GM21576 (cell line): ENCODE measurements around the gene C1orf159.
A peak's percentile ranks its signal among the peaks of the same experiment; 100 is the strongest.
"Not testable (repeated sequence)": the region's sequence is repeated elsewhere in the genome, so short reads cannot be mapped to it uniquely, and the experiment has no call there.

ENCODE experiments used
- ATAC-seq: cut with Tn5 transposase; IDR thresholded peaks from one replicate; pipeline ENCODE4 v1.9.1; 2021; ENCODE audit warnings: mild to moderate bottlenecking, moderate library complexity; ENCODE audit not compliant: unreplicated experiment

C1orf159 gene

DNA sequence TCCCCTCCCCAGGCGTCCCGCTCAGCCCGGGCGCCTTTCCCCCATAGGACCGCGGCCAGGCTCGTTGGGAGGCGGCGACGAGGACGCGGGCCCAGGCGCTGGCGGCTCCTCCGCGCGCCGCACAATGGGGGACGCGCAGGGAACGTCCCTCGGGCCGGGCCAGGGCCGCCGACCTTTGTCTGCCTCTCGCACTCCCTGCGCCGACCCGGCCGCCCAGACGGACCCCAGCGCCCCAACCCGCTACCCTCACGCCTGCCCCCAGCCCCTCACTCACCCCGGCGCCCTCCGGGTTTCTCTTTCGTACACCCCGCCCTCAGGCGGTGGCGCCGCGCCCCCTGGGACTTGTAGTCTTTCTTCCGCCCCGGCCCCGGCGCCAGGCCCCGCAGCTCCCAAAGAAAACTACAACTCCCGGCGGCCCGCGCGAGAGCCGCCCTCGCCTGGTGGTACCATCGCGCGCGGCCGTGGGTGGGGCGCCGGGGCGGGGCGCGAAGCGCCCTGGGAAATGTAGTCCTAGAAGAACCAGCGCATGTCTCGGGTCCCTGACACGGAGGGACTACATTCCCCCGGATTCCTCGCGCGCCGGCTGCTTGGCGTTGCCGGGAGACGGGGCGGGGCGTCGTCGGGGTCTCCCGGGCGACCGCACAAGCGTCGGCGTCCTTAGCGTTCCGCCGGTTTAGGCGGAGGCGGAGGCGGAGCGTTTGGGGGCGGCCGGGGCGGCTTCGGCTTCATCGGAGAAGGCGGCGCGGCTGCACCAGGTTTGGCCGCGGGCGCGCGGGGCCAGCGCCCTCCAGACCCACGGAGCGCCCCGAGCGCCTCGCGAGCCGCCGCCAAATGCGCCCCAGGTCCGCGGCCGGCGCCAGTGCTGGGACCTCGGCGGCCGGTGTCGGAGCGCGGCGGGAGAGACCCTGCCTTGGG, at the start of gene C1orf159:
C1orf159 (minus strand) TSS at position 304 of the 915 bp plus-strand sequence. CDS start 24,546 bp downstream, outside the sequence.
- peak; percentile 86 for ATAC-seq

DNA sequence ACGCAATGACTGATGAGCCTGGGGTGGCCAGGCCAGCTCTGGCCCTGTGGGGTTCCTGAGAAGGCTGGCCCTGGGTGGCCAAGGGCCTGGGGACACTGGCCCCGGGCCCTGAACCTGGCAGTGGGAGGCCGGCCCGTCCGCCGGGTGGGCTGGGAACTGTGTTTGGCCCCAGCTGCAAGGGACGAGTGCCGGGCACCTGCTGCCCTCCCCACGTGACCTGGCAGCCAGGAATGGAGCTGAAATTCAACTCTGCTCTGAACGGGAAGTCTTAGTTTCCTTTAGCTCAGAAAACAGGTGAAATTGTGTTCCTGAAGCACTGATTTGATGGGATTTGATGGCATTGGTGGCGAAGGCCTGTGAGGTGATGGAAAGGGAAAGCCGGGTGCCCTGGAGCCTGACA, 49.6 kb upstream of the C1orf159 start:
- no peak for ATAC-seq

DNA sequence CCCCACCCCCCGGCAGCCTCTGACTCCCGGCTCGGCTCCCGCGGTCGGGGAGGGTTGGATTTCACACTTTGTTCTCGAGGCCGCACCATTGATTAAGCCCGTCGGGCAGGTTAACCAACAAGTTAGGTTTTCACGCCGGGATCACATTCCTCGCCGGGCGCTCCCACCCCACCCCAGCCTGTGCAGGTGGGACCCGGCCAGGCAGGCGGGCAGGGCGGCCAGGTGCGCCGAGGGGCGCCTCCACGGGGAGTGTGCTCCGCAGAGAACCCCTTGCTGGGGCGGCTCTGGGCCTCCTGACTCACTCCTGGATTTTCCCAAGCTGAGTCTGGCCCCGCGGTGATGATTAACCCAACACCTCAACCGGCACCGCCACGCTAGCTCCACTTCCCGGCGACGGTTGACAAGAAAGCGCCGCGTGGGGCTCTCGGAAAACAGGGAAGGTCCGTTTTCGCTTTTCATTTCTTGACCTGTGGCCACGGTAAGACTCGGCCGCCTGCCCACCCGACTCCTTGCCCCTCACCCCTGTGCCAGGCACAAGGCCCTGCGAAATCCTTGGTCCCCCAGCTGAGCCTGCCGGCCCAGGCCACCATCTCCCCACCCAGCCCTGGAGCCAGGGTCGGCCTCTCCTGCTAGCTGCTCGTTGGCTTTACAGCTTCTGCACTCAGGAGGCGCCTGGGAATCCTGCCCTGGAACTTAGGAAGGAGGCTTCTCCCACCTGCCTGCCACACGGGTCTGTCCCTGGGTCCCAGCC, 49.0 kb upstream of the C1orf159 start:
- no peak for ATAC-seq

DNA sequence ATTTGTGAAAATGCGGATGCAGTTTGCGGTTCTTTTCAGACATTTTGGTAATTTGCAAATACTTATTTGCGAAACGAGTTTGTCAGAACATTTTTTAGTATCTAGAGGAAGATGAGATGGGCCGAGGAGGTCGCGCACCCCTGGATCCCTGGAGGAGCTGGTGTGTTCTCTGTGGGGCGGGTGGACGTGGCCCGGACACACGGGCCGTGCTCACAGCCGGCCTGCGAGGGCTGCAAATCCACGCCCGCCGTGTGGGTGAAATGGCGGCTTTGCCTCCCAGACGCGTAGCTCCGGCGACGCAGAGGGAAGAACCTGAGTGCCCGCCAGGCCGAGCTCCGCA, 48.4 kb upstream of the C1orf159 start:
- ATAC-seq, result no peak

DNA sequence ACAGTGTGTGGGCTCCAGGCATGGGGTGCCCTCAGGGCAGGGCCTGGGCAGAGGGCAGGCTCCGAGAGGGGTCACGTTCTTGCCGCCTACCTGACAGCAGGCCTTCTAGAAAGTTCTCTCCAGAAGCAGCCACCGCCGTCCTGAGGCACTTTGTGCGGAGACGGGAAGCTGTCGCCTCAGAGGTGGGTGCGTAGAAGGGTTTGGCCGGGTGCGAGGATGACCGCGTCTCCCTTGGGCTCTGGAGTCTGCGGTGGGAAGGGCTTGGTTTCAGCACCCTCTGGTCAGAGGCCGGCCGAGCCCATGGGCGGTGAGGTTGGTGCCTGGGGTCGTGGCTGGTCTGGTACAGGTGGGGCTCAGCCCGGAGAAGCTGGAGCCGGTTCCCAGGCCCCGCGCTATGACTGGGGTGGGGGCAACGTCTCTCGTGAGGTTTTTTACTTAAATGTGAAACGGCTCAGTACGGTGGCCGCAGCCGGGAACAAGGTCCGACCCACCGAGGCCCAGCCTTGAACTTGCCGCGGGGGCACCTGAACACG, 47.7 kb upstream of the C1orf159 start:
- ATAC-seq, result no peak

DNA sequence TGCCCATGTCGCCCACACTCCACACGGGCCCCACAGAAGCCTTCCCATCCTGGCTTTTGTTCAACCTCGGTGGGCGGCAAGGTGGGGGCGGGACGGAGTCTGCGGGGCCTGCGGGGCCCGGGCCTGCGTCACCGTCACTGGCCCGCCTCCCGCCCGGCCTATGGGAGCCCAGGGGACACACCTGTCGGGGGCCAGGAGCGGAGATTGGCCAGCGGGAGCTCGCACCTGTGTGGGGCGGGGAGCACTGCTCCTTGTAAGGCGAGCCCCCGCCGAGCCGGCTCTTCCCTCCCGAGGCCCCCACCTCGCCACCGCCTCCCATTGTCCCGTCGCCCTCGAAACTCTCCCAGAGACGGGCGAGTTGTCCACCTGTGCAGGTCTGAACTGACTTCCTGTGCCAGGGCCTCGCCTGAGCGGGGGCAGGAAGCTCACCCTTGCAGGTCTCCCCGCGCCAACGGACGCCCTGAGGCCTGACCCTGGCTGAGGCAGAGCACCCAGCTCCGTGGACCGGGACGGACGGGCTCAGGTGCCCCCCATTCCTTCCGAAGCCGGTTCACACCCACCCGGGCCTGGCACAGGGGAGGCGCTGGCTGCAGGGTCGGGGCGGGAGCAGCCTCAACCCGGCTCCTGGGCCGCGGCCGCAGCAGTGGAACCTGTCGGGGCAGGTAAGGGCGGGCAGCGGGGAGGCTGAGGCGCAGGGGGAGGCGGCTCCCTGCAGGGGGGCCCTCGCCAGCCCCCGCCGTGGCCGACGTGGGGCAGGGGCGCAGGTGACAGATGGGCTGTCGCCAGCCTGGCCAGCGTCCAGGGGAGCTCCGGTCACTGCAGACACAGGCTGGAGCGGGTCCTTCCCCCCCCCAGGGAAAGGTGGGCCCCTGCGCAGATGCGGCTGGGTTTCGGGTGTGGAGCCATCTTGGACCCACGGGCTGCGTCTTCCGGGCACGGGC, 47.0 kb upstream of the C1orf159 start:
- no peak for ATAC-seq

DNA sequence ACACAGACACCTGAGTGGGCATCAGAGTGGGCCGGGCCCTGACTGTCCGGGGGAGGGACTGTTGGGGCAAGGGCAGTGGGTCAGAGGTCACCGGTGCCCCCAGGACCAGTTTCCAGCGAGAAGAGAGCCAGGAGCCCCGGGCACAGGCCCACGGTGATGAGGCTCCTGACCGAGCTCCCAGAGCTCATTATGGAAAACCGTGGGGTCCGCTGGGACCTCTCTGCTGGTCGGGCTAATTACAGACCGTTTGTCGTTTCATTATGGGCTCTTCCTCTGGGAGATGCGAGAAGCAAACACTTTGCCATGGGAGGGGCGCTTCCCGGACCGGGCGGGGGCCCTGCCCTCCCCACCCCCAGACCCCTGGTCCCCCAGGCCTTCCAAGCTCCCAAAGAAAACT, 45.8 kb upstream of the C1orf159 start:
- ATAC-seq, result no peak

DNA sequence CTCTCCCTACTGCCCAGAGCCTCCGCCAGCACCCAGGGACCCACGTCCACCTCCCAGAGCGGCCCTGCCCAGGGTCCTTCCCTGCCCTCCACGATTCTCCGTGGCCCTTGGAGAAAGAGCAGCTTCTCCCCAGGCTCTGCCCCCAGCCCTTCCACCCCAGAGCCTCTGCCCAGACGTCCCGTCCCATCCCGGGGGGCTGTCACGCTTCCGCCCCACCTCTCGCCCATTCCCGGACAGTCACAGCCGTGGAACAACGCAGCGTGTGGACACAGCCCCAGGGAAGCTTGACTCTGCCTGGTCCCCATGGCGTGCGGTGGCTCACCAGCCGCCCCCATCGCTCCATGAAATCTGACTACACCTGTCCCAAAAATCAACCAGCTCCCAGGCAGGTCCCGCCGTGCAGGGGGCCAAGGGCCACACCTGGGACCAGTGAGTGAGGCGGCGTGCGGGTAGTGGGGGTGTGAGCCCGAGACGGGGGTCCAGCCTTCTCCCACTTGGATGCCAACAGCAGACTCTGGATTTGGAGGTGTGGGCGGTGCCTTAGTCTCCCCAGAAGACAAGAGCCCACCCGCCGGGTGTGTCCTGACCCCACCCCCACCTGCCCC, 45.3 kb upstream of the C1orf159 start:
- no peak for ATAC-seq

DNA sequence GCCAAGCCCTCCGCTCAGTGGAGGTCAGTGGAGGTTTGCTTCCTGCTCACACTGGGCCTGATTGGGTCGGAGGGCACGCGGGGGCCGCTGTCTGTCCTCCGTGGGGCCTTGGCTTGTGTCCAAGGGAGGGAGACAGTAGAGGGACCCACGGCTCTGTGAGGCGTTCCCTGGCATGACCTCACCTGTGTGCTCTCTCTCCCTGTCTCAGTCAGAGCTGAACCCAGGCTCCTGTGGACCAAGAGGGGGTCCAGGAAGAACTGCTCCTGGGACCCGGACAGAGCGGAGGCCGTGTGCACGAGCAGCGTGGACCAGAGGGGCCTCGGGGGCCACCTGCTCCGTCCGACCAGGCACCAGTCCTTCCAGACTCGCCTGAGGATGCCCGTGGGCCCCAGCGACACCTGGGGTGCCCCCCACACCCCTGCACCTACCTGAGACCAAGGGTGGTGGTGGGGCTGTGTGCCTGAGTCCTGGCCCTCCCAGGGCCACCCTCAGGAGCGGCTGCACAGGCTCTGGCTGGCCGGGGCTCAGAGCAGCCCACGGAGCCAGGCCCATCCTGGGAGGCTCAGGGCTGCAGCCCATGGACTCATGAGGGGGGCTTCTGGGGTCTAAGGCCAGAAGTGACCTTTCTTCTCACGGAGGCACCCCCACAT, 44.5 kb upstream of the C1orf159 start:
- ATAC-seq, result no peak

DNA sequence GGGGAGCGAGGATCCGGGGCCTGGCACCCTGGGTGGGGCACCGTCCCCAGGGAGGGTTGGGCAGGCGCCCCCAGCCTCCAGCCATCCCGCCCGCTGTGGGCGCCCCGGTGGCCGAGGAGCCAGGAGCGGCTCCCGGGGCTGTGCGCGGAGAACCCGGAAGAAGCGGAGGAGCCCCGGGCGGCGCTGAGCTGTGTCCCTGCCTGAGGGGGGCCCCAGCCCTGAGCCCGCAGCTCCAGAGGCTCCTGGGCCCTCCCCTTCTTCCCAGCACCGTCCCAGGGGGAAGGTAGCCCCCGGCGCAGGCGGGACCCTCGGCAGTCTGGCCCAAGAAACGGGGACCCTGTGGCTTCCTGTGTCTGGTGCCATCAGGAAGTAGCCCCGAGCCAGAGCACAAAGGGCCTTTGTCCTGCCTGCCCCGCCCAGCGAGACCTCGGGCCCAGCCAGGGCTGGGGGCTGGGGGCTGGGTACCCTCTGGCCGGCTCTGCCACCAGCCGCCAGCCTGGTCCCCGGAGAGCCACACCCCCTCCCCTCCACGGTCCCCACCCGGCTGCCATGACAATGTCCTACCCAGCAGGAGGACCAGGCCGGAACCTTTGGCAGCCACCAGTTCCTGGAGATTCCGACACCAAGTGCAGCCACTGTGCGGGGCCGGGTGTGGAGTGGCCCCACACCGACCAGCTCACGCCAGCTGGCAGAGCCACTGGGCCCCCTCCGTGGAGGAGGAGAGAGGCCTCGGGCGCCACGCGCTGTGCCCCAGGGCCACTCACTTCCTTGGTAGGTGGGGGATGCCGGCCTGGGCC, 42.2 kb upstream of the C1orf159 start:
- ATAC-seq, result peak; percentile 34

DNA sequence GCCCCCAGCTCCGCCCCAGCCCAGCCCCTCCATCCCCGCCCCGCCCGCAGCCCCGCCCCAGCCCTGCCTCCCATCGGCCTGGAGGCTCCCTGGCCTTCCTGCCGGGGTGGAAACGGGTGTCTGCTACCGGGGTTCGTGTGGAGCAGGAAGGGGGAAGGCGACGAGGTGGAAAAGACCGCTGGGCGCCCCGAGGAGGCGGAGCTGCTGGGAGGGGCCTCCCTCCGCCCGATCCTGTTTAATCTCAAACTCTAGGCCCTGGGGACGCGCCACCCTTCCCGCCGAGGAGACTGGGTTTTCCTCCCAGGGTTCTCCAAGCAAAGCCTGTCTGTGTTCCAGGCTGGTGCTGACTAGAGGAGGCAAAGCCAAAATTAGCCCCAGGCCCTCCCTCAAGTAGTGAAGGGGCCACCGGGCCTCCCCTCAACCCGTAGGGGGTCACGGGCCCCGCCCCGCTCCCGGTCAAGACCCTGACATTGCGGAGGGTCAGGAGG, 41.6 kb upstream of the C1orf159 start:
- ATAC-seq, result peak; percentile 45

DNA sequence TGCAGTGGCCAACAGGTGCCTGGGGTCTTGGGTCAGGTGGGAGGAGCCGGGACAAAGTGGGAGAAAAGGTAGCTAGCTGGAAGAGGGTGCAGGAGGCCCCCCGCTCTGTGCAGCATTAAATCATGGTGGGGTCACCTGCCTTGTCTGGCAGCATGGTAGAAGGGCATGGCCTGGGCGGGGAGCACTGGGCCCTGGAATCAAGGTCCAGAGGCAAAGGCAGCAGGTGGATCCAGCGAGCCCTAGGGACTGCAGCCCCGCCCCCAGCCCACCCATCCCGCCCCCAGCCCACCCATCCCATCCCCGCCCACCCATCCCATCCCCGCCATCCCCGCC, 41.1 kb upstream of the C1orf159 start:
- no peak for ATAC-seq

DNA sequence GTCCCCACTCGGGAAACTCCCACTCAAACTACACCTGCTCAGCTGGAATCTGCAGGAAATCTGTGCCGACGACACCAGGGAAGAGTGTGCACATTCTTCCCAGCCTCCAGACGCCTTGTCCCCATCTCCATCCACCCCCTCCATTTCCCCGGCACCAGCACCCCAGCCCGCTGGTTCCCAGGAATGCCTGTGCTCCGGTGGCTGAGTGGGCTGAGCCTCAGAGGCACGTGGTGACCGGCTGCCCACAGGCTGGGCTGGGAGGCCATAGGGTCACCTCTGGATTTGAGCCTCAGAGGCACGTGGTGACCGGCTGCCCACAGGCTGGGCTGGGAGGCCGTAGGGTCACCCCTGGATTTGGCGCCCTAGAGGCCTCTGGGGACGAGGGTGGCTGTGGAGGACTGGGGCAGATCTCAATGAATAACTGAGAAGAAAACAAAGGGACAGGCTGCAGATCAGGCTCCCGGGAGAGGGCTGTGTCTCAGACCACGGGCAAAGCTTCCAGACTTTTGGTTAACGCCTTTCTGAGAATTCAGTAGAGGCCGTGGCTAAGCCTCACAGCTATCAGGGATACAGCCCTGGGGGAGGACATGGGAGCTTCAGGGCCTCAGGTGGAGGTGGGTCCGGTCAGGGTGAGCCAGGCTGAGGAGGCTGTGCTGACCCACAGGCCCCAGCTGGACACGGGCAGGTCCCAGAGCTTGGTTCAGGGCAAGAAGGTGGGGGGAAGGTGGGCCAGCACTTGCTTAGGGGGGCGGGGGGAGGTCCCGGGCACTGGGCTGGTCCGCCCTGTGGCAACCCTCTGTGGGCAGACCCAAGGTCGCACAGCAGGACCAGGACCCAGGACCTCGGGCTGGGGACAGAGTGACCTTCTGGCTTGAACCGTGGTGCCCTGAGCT, 40.5 kb upstream of the C1orf159 start:
- ATAC-seq, result no peak

DNA sequence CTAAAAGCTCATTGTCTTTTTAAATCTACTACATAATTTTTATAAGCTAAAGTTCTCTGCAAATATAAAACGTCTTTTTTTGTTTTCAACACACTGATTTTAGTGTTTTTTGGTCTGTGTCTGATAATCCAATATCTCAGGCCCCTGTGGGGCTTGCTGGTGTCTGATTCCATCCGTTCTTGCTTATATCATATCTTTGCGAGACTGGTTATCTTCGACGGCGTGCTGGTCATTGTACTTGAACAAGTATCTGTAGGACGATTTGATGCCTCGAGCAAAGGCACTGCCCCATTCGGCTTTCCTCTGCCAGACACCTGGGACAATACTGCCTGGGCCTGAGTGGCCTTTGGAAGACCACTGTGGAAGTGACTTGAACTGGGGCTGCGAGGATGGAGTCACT, 39.4 kb upstream of the C1orf159 start:
- ATAC-seq, result no peak

DNA sequence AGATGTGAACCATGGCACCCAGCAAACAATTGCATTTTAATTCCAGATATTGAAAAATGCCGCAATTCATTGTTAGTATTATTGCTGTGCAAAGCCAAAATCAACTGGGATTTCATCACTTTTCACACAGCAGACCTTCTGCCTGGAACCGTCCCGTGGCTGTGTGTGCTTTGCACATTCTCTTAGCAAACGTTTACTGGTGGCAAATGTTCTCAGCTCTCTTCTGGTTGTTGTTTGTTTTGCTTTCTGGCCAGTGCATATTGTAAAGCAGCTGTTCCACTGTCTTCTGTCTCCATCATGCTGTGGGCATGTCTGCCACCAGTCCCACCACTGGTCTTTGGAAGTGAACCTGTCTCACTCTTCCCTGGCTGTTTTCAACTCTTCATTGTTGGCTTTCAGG, 38.0 kb upstream of the C1orf159 start:
- no peak for ATAC-seq

DNA sequence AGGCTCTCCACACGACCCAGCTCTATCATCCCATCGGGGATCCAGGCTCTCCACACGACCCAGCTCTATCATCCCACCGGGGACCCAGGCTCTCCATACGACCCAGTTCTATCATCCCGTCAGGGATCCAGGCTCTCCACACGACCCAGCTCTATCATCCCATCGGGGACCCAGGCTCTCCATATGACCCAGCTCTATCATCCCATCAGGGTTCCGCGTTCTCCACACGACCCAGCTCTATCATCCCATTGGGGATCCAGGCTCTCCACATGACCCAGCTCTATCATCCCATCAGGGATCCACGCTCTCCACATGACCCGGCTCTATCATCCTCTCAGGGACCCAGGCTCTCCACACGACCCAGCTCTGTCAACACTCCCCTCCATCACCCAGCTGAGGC, 37.3 kb upstream of the C1orf159 start:
- not testable (repeated sequence) for ATAC-seq

DNA sequence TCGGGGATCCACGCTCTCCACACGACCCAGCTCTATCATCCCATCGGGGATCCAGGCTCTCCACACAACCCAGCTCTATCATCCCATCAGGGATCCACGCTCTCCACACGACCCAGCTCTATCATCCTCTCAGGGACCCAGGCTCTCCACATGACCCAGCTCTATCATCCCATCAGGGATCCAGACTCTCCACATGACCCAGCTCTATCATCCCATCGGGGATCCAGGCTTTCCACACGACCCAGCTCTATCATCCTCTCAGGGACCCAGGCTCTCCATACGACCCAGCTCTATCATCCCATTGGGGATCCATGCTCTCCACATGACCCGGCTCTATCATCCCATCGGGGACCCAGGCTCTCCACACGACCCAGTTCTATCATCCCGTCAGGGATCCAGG, 36.5 kb upstream of the C1orf159 start:
- ATAC-seq, result not testable (repeated sequence)

DNA sequence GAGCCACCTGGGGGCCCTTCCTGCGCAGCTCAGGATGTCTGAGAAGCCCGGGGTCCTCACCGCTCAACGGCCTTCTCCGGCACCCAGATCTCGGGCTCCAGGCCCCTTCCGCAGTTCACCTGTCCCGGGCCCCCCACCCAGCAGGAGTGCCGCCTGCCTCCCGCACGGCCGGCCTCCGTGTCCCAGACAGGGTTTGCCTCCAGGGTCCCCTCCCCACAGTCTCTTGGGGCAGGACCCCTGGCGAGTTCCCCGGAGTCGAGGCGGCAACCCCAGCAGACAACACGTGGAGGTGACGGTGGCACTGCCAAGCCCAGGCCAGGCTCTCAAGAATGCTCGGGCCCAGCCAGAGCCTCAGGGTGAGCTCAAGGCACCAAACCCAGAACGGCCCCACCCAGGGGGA, 35.4 kb upstream of the C1orf159 start:
- no peak for ATAC-seq
